Measurements from ENCODE around the gene ABCD1.

ABCD1 gene

DNA sequence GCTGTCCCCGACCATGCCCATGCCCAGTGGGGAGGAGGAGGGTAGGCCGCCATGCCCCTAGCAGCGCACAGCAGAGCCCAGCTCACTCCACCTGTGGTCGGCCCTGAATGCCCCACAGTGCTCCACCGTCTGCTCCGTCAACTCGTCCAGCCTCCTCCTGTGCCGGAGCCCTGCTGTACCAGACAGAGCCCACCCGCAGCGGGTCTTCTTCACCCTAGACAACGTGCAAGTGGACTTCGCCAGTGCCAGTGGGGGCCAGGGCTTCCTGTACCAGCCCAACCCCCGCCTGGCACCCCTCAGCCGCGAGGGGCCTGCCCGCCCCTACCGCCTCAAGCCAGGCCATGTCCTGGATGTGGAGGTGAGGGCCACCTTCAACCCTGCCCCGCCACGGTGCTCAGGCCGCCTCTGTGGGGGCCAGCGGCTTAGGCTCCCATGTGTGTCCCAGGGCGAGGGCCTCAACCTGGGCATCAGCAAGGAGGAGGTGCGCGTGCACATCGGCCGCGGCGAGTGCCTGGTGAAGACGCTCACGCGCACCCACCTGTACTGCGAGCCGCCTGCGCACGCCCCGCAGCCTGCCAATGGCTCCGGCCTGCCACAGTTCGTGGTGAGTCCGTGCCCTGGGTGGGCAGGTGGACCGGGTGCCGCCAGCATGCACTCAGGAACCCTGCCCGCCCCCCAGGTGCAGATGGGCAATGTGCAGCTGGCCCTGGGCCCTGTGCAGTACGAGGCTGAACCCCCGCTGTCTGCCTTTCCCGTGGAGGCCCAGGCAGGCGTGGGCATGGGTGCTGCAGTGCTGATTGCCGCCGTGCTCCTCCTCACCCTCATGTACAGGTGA is 49.3 kb downstream of the ABCD1 start:
- DNase-seq (ENCODE audit: low read depth in 2 of 2) = no peak

DNA sequence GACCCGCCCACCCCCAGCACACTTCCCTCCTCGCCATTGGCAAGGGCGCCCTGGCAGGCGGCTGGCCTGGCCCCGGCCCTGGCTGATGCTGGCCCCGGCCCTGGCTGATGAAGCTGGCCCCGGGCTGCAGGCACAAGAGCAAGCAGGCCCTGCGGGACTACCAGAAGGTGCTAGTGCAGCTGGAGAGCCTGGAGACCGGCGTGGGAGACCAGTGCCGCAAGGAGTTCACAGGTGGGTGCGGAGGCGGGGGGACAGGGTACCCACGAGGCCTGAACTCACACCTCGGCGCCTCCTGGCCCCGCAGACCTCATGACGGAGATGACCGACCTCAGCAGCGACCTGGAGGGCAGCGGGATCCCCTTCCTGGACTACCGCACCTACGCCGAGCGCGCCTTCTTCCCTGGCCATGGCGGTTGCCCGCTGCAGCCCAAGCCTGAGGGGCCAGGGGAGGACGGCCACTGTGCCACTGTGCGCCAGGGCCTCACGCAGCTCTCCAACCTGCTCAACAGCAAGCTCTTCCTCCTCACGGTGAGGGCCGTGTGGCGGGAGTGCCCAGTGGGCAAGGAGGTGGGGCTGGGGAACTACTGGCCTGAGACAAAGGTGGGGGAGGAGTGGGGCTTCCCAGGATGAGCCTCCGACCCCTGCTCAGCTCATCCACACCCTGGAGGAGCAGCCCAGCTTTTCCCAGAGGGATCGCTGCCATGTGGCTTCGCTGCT is 50.1 kb downstream of the ABCD1 start:
- DNase-seq (ENCODE audit: low read depth in 2 of 2) = no peak

DNA sequence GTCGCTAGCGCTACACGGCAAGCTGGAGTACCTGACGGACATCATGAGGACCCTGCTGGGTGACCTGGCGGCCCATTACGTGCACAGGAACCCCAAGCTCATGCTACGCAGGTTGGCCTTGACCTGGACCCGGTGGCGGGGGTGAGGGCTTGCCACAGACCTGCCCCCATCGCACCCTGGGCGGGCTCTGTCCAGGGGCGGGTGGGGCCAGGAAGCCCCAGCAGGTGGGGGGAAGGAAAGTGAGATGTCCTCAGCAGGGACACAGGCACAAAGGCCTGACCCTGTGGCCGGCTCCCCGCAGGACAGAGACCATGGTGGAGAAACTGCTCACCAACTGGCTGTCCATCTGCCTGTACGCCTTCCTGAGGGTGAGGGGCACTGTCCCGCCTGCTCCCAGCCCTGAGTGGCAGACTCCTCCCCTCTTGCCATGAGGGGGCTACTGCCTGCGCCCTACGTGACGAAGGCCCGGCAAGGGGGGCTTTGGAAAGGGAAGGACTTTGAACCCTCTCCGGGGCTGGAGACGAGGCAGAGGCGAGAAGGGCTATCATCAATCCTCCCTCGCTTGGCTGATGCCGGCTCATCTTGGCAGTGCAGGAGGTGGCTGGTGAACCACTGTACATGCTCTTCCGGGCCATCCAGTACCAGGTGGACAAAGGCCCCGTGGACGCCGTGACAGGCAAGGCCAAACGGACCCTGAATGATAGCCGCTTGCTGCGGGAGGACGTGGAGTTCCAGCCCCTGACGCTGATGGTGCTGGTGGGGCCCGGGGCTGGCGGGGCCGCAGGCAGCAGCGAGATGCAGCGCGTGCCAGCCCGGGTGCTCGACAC is 50.9 kb downstream of the ABCD1 start:
- no peak for DNase-seq (ENCODE audit: low read depth in 2 of 2)

DNA sequence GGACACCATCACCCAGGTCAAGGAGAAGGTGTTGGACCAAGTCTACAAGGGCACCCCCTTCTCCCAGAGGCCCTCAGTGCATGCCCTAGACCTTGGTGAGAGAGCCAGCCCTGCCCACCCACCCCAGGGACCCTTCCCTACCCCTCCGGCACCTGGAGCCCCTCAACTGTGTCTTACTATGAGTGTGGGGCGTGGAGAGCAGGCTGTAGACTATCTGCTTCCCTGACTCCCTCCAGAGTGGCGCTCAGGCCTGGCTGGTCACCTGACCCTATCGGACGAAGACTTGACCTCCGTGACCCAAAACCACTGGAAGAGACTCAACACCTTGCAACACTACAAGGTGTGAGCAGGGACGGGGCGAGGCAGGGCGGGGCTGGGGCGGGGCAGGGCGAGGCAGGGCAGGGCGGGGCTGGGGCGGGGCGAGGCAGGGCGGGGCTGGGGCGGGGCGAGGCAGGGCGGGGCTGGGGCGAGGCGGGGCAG is 51.5 kb downstream of the ABCD1 start:
- DNase-seq (ENCODE audit: low read depth in 2 of 2) = no peak

DNA sequence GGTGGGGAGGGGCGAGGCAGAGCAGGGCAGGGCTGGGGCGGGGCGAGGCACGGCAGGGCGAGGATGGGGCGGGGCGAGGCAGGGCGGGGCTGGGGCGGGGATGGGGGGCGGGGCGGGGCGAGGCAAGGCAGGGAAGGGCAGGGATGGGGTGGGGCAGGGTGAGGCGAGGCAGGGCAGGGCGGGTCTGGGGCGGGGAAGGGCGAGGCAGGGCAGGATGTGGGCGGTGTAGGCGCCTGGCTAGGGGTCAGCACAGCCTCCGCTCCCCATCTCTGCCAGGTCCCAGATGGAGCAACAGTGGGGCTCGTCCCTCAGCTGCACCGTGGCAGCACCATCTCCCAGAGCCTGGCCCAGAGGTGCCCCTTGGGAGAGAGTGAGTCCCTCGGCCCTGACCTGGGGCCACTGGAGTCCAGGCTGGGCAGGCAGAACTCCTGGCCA is 52.0 kb downstream of the ABCD1 start:
- DNase-seq (ENCODE audit: low read depth in 2 of 2) = no peak

DNA sequence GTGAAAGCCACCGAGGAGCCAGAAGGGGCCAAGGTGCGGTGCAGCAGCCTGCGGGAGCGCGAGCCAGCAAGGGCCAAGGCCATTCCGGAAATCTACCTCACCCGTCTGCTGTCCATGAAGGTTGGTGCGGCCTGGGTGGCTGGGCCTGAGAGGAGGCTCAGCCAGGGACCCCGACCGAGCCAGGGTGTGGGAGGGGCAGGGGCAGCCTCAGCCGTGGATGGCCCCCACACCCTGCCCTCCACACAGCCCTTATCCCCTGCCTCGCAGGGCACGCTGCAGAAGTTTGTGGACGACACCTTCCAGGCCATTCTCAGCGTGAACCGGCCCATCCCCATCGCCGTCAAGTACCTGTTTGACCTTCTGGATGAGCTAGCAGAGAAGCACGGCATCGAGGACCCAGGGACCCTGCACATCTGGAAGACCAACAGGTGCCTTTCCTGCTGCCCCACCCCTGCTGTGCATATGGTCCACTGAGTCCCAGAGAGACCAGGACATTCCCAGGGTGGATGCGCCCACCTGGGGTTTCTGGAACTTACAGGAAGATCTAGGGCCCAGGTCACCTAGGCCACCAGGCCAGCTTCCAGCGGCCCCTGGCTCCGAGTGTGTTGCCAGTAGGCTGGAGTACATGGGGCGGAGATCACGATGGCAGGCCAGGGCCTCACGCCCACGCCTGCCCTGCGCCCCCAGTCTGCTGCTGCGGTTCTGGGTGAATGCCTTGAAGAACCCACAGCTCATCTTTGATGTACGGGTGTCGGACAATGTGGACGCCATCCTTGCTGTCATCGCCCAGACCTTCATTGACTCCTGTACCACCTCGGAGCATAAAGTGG is 52.8 kb downstream of the ABCD1 start:
- no peak for DNase-seq (ENCODE audit: low read depth in 2 of 2)

DNA sequence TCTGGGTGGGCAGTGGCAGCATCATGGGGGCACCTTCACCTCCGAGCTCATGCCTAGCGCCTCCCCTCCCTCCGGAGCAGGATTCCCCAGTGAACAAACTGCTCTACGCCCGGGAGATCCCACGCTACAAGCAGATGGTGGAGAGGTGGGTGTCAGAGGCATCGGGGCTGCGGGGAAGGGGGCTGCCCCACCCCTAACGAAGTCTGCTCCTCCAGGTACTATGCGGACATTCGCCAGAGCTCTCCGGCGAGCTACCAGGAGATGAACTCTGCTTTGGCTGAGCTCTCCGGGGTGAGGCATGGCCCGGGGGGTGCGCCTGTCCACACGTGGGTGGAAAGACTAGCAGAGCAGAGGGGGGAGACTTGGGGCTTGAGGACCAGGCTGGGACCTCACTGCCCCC is 53.5 kb downstream of the ABCD1 start:
- no peak for DNase-seq (ENCODE audit: low read depth in 2 of 2)

DNA sequence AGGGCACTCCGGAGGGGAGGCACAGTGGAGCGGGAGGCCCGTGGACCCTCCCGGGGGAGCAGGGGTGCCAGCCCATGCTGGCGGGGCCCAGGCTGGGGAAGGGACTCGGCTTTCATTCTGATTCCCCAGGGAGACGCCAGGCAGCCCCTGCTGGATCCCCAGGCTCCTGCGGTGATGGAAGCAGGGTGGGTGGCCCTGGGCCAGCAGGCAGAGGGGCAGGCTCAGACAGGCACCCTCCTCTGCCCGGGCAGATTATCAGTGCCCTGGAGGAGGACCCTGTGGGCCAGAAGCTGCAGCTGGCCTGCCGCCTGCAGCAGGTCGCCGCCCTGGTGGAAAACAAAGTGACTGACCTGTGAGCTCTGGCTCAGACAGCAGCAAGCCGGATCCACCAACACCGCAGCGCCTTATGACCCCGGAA is 54.0 kb downstream of the ABCD1 start:
- DNase-seq (ENCODE audit: low read depth in 2 of 2) = no peak

DNA sequence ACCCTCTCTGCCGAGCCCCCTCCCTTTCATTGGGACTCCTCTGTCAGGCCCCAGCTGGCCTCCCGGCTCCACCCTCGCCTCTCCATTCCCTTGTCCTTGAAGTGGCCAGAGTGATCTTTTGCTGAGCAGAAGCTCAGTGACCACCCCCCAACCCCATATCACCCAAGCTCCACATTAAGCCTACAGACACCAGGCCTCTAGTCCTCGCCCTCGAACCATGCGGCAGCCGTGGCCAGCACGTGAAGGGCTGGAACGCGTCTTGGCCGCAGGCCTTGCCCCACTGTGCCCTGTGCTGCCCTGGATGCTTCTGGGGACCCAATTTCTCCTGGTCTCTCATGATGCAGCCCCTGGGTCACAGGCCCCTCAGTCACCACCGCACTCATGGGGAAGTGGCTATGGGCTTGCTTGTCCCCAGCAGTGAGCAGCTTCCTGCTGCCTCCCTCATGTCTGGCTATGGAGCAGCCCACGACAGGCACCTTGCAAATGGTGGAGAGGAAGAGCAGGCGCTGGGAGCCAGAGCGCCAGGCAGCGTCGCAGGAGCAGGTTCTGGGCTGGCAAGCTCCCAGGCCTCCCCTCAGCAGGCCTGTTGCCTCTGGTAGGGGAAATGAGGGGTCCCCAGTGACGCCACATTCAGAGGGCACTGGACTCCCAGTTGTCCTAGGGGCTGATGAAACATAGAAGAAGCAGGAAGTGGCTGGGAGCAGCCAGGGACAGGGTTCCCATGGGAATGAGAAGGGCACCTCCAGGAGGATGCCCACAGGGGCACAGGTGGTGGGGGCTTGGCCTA is 55.4 kb downstream of the ABCD1 start:
- DNase-seq (ENCODE audit: low read depth in 2 of 2) = no peak

DNA sequence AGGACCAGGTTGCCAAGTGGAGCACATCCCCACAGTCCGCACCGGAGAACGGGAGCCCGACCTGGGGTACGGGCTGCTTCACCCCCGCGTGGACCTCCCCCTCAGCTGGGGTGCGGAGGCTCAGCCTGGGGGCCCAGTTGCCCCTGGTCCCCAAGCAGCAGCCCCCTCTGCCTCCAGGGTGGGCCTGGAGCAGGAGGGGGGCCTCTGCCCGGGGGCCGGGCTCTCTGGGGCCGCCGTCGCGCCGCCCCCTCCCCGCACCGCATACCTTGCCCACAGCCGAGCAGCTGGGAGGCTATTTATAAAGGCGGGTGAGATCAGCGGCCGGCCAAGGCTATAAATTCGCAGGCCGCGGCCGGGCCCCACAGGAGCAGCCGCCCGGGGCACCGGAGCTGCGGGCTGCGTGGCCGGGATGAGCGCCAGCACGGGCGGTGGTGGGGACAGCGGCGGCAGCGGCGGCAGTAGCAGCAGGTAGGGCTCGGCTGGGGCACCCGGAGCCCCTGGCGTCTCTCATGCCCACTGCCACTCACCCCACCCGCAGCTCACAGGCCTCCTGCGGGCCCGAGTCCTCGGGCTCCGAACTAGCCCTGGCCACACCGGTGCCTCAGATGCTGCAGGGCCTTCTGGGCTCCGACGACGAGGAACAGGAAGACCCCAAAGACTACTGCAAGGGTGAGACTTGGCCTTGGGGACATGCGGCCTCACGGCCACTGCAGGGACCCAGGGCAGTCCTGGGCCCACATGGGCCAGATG is 56.2 kb downstream of the ABCD1 start, which contains the start of gene SRPK3:
SRPK3 (plus strand) TSS at position 364 of the 750 bp plus-strand sequence; CDS start at position 410, 46 bp downstream.
- no peak for DNase-seq (ENCODE audit: low read depth in 2 of 2)

DNA sequence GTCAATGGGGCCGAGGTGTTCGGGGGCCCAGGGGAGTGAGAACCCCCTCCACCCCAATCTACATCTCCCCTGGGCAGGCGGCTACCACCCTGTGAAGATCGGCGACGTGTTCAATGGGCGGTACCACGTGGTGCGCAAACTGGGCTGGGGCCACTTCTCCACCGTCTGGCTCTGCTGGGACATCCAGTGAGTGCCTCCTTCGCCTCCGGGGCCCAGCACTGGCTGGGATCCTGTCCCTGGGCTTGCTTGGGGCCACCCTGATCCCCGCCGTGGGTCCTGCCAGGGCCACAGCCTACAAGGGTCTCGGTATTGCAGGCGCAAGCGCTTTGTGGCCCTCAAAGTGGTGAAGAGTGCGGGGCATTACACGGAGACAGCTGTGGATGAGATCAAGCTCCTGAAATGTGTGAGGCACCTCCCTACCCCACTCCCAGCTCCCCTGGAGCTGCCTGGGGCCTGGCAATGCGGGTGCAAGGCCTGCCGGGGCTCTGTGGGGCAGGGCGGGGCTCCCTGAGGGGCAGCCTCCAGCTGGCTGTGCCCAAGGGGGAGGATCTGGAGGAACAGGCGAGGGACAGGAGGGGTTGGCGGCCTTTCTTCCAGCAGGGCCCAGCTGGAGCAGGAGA is 56.9 kb downstream of the ABCD1 start:
- no peak for DNase-seq (ENCODE audit: low read depth in 2 of 2)

DNA sequence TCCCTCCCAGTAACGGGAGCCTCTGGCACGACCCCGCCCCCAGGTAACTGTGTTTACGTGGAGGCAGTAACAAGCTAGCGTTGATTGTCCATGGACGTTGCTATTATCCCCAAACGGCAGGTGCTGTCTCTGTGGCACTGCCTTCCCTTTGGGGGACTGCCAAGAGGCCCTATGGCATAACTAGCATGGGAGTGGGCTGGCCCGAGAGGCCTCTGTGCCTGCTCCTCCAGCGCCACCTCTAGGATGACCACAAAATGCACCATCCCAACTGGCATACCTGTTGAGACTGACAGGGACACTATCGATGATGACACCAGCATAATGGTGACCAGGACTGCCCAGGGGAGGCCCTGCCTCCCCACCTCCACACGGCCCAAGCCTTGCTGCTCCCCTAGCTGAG is 57.7 kb downstream of the ABCD1 start:
- no peak for DNase-seq (ENCODE audit: low read depth in 2 of 2)

DNA sequence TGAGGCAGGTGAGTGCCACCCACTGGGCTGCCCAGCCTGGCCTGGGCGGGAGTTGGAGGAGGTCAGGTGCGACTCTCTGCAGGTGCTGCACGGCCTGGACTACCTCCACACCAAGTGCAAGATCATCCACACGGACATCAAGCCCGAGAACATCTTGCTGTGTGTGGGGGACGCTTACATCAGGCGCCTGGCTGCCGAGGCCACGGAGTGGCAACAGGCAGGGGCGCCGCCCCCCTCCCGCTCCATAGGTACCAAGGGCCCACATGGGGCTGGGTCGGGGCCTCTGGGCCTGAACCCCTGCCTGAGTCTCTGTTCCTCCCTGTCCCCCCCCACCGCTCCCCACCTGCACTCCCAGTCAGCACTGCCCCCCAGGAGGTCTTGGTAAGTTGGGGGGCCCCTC is 58.2 kb downstream of the ABCD1 start:
- no peak for DNase-seq (ENCODE audit: low read depth in 2 of 2)

DNA sequence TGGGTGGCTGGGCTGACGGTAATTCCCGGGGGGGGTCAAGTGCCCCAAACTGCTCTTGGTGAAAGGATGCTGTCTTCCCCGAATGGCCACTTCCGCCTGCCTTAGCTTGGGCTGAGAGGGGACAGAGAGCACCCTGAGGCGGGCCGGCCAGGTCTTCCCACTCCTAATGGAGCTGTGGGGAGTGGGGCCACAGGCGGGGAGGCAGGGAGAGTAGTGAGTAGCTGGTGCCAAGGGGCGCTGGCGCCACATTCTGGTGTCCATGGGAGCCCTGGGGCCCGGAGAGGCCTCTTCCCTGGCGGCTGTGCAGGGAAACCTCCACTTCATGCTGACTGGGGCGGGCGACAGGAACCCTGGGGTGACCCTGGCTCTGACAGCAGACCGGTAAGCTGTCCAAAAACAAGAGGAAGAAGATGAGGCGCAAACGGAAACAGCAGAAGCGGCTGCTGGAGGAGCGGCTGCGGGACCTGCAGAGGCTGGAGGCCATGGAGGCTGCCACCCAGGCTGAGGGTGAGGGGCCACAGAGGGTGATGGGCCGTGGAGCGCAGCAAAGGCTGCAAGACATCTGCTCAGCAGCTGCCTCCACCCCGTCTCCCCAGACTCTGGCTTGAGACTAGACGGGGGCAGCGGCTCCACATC is 58.8 kb downstream of the ABCD1 start:
- no peak for DNase-seq (ENCODE audit: low read depth in 2 of 2)

DNA sequence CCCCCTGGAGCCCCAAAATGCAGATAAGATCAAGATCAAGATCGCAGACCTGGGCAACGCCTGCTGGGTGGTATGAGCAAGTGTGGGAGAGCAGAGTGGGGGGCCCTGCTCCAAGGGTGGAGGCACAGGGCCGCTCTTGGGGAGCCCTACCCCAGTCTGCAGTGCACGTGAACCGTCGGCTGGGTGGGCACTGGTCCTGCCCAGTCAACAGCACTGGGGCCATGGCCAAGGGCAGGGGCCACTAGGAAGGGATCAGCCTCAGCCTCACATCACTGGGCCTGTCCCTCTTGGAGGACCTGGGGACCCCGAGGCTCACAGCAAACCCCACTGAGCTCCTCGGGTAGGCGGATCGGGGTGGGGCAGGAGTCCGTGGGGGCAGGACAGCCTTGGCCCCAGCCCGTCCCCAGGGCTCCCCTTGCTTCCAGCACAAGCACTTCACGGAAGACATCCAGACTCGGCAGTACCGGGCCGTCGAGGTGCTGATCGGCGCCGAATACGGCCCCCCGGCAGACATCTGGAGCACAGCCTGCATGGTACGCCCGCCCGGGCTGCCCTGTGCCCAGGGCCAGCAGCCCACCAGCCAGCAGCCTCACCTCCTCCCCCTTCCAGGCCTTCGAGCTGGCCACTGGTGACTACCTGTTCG is 59.8 kb downstream of the ABCD1 start:
- no peak for DNase-seq (ENCODE audit: low read depth in 2 of 2)

DNA sequence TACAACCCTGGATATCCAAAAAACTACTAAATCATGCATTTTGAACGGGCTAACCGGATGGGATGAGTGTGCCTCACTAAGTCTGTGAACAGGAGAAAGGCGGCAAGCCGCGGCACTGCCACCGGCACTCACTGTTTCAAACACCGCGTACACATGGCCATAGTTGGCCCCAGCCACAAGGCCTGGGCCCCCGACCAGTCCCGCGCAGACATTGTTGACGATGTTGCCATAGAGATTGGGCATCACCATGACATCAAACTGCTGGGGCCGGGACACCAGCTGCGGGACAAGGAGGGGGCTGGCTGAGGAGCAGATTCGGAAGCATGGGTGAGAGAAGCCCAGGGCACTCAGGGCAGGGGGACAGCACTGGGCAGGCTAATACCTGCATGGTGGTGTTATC is 62.0 kb downstream of the ABCD1 start:
- no peak for DNase-seq (ENCODE audit: low read depth in 2 of 2)

DNA sequence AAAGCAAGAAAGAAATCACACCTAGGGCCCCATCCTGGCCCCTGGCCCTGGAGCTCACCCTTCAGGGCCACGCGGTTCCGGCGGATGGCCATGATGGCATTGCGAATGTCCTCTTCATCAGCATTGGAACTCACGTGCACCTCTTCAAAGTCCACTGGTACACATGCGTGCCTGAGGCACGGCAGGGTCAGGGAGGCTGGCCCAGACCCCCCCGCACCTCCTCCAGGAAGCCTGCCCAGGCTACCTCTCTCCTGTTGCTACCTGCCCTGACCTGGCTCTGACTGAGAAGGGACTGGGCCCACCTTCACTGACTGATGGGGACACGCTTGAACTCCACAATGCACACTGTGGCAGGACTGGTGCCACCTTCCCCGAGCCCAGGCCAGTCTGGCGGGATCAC is 65.0 kb downstream of the ABCD1 start:
- DNase-seq (ENCODE audit: low read depth in 2 of 2) = no peak

Data from activated CD8-positive, alpha-beta memory T cell treated with anti-CD3 and anti-CD28 coated beads for 4 hours (primary cell).